NCI-H1105 treated with DMSO at 0.1 percent for 48 hours (cell line): Measurements from ENCODE around the gene NAA35.

Experiments
- DNase-seq: peaks from one replicate; lab custom pipeline; 2025; lab: John Stamatoyannopoulos, UW

NAA35 gene

DNA sequence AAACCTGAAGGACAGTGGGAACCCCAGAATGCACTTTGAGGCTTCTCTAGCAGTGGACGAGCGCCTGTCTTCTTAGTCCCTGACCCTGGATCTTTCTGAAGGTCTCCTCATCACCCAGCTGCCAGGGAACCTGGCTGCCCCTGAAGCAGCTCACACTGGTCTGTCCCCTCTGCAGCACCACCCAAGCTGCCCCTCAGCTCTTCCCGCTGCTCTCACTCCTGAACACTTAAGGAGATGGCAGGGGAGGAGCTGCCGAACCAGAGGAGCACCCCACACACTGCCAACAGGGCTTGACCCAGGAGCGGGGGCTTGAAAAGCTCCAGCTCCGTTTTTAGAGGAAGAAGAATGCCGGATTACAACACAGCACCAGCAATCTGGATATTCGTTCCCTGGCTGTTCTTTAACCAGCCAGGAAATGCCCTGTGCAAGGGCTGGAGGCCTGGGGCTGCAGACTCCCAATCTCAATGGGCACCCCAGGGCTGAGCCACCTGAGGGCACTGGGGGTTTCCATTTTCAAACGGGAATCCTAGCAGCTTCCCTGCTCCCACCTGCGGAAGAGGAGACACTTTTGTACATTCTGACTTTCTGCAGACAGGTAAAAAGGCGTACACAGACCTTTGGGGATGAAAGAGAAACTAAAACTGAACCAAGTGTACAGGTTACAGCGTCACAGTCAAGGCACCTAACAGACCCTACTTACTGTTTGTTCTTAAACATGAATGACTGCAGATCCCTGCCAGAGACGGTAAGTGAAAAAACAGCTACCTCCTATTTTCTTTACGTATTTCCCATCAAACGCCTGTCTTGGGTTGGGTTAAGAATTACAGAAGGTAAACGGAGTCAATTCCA, 122.1 kb downstream of the NAA35 start:
- no peak for DNase-seq

DNA sequence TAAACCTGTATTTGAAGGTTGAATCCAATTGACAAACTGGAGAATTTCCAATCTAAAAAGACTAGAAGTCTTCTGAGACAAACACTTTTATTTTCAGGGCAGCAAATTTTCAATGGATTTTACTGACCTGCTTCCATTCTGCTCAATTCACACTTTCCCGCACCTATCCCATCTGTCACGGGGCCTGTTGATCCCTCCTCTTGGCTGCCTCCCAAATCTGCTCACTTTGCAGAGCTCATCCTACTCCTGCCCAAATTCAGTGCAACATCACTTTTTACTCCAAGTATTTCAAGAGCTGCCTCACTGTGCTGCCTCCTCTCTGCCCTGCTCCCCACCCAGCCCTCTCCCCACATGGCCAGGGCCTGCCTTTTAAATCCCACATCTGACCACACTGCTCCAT, 123.3 kb downstream of the NAA35 start:
- DNase-seq, result no peak

DNA sequence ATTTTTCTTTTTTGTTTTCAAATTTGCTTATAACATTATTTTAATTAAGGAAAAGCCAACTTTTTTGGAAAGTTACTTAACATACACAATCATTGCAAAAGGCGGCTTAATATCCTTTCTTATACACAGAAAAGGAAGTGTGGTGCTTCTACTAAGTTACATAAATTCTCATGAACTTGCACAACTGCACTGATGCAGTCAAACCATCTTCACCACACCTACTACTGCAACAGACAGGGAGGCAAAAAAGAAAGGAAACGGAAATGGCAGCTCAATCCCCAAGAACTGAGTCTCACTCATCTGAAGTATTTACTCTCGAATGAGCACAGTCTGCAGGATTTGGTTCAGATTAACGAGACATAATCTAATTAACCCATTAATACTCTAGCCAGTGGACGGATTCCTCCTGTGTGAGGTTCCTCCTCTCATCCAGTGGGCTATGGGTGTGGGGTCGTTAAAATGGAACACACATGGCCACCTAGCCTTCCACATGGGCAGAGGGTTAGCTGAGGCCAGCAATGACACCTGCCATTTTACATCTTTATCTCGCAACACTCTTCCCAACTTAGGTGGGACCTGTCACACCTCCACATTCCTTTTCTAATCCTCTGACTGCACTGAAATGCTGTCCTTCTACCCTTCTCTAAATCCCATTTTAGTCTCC, 128.4 kb downstream of the NAA35 start:
- no peak for DNase-seq
